HepG2 (cell line): ENCODE measurements around the gene FSD2. TPM values are rescaled to one million over a fixed set of nuclear protein-coding genes. Genes with fewer than 3 reads are reported as not detected.
A peak's percentile ranks its signal among the peaks of the same experiment; 100 is the strongest.

Experiments
- ATAC-seq: fragments of 200-7000 bp; cut with Tn5 transposase; 3 replicates; pipeline ENCODE4 v1.9.1; 2020; ENCODE audit warnings: mild to moderate bottlenecking, moderate library complexity
- BruUV-seq: library from RNA; stranded (reverse); fragments of 400-500 nt; replicated peaks from 2 replicates; lab custom pipeline; 2021; lab: Mats Ljungman, UMichigan
- CTCF ChIA-PET: fragments of 300-600 bp; formaldehyde crosslinking; extraction: SDS; loops from one replicate; lab custom pipeline; 2021; ENCODE audit warnings: low total read pairs, inconsistent platforms, low intra/inter-chr PET ratio; lab: Yijun Ruan, JAX
- POLR2A ChIA-PET: fragments of 350-600 bp; sonication (Branson Sonifier 250); formaldehyde crosslinking; loops from one replicate; lab custom pipeline; 2020; ENCODE audit warnings: antibody characterized with exemption, inconsistent platforms; lab: Yijun Ruan, JAX
- DNase-seq: peaks from one replicate; pipeline ENCODE4 v3.0.0-alpha.2; 2015; ENCODE audit warnings: low spot score
- FAIRE-seq: peaks from 3 replicates; lab custom pipeline; 2011; peaks lifted over from hg19 to GRCh38; lab: Jason Lieb, UNC
- H2AFZ ChIP-seq: one replicate; pipeline ENCODE4 v1.6.1; 2011; ENCODE audit warnings: low read length, inconsistent platforms
- H3K27ac ChIP-seq: fragments of 300-600 bp; 3 replicates; pipeline ENCODE4 v1.8.0; 2011; ENCODE audit warnings: mixed run types, mild to moderate bottlenecking, mixed read lengths, low read length, inconsistent platforms; ENCODE audit not compliant: insufficient read depth; ENCODE audit errors: extremely low read length
- H3K27me3 ChIP-seq, 2 experiments: fragments of 200-600 bp in 1 of 2; 2 replicates in 1 of 2; 3 replicates in 1 of 2; pipeline versions ENCODE4 v1.6.0 to v1.8.0; 2011; ENCODE audit warnings: low read length in 2 of 2, mild to moderate bottlenecking in 2 of 2, moderate library complexity in 2 of 2, inconsistent platforms in 1 of 2; ENCODE audit not compliant: insufficient read depth in 2 of 2, control insufficient read depth in 1 of 2
- H3K36me3 ChIP-seq, 2 experiments: fragments of 200-600 bp in 1 of 2; replicated peaks in 1 of 2; 2 replicates in 1 of 2; 3 replicates in 1 of 2; pipeline versions ENCODE4 v1.5.1 to v1.8.0; 2011; ENCODE audit warnings: low read length in 2 of 2, inconsistent platforms in 1 of 2; ENCODE audit not compliant: insufficient read depth in 2 of 2, control insufficient read depth in 1 of 2
- H3K4me1 ChIP-seq: 2 replicates; pipeline ENCODE4 v1.5.1; 2012; ENCODE audit warnings: low read length, inconsistent platforms; ENCODE audit not compliant: insufficient read depth
- H3K4me2 ChIP-seq: 2 replicates; pipeline ENCODE4 v1.6.0; 2011; ENCODE audit warnings: low read depth, low read length, inconsistent platforms
- H3K4me3 ChIP-seq, 3 experiments: fragments of 200-600 bp in 1 of 3; sonication (generic), shearing (Covaris generic) in 1 of 3; replicated peaks in 1 of 3; 2 replicates each; pipeline ENCODE4 v1.5.1; 2011 to 2016; ENCODE audit warnings: low read length in 3 of 3, inconsistent platforms in 2 of 3, low read depth in 2 of 3, mild to moderate bottlenecking in 2 of 3, control low read depth in 1 of 3, mixed read lengths in 1 of 3; ENCODE audit not compliant: insufficient read depth in 1 of 3
- H3K79me2 ChIP-seq: one replicate; pipeline ENCODE4 v1.6.1; 2011; ENCODE audit warnings: low read length, inconsistent platforms; ENCODE audit not compliant: insufficient read depth
- H3K9ac ChIP-seq: 2 replicates; pipeline ENCODE4 v1.6.0; 2011; ENCODE audit warnings: mild to moderate bottlenecking, low read depth, low read length, inconsistent platforms; ENCODE audit not compliant: insufficient read depth
- H3K9me3 ChIP-seq: 2 replicates; pipeline ENCODE4 v1.5.1; 2012; ENCODE audit warnings: mild to moderate bottlenecking, low read length
- H4K20me1 ChIP-seq: 2 replicates; pipeline ENCODE4 v1.6.0; 2011; ENCODE audit warnings: inconsistent platforms, mild to moderate bottlenecking, low read length, moderate library complexity; ENCODE audit not compliant: insufficient read depth
- ARID5B ChIP-seq: IDR thresholded peaks from 2 replicates; pipeline ENCODE4 v1.4.0; 2020; ENCODE audit warnings: mild to moderate bottlenecking, missing genetic modification reagents
- NFE2L2 ChIP-seq: fragments of 150-350 bp; IDR thresholded peaks from 2 replicates; pipeline ENCODE4 v1.6.1; 2014; ENCODE audit warnings: low read length
- SNAPC2 ChIP-seq: sonication (generic); formaldehyde crosslinking; IDR thresholded peaks from 2 replicates; pipeline ENCODE4 v1.8.1; 2022; ENCODE audit warnings: mild to moderate bottlenecking, missing genetic modification reagents
- SOX5 ChIP-seq: IDR thresholded peaks from 2 replicates; pipeline ENCODE4 v1.6.1; 2016; ENCODE audit warnings: borderline replicate concordance
- ZBTB25 ChIP-seq: IDR thresholded peaks from 2 replicates; pipeline ENCODE4 v1.6.1; 2018; ENCODE audit warnings: missing genetic modification reagents
- WGBS: methylation state at CpG from one replicate; pipeline ENCODE4 v1.1.6; 2017; ENCODE audit warnings: low lambda C conversion rate; 5-methylcytosine and 5-hydroxymethylcytosine counted together
- in situ Hi-C: cut with HindIII; loops from 2 replicates; pipeline ENCODE4 v1.10.0; 2017; ENCODE audit warnings: low pct_unique_long_range_greater_than_20kb; ENCODE audit not compliant: extremely low pct_ligation_motif_present
- intact Hi-C: fragments of 100-400 bp; cut with micrococcal nuclease; formaldehyde crosslinking; loops from one replicate; pipeline ENCODE4 v1.10.0; 2022; ENCODE audit not compliant: unreplicated experiment
- polyA plus RNA-seq, 8 experiments: library from polyadenylated mRNA; depleted of rRNA in 3 of 8; stranded (reverse) in 7 of 8; unstranded in 1 of 8; fragments of >200 nt; fragmentation: Illumina TruSeq in 4 of 8; extraction: Trizol in 4 of 8; gene quantifications; 2 replicates each; pipeline versions ENCODE4 v1.2.1 to v1.2.3, GENCODE V29; 2011 to 2016; ENCODE audit warnings: low read depth in 4 of 8, missing spikeins in 1 of 8, mixed read lengths in 1 of 8; ENCODE audit not compliant: insufficient read depth in 1 of 8
- total RNA-seq, 5 experiments: library from RNA; depleted of rRNA; stranded (reverse); fragments of >200 nt; fragmentation: Illumina TruSeq; extraction: Trizol; gene quantifications; 2 replicates each; pipeline ENCODE4 v1.2.3, GENCODE V29; 2016; ENCODE audit warnings: low read depth in 1 of 5

Gene FSD2
- total and polyA plus RNA-seq, 2 of the 13 experiments (the other 11 are each of a cell fraction or from before 2014, with no cell fraction given), result not detected

DNA sequence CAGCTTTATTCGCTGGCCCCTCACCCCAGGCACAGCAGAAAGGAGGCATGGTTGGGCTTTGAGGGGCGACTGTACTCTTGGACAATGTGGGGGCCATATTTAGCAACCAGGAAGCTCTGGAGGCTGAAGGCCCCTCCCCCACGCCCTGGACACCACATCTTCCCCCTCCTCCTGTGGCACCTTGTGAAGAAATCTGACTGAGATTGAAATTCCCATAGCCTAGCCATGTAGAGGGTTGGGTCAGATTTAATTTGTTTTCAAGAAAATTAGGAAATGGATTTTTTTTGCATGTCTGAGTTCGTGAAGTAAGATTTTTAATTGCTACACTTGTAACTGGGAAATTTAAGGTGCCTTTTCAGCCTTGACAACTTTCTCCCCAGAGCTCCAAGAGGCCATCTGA lies 24.5 kb downstream of the FSD2 start:
- H3K27me3 ChIP-seq, result no peaks in the 10 kb centered on the region
- H3K4me2 ChIP-seq, result no peak overlapping the region
- H3K36me3 ChIP-seq, result no peaks in the 10 kb centered on the region
- no peaks in the 10 kb centered on the region for H4K20me1 ChIP-seq
- no peak for FAIRE-seq
- no peak for DNase-seq
- POLR2A ChIA-PET, result no interaction called here
- CTCF ChIA-PET, result no interaction called here
- no peak overlapping the region for H3K27ac ChIP-seq
- intact Hi-C loops, result no loop called here
- no TSS peak for BruUV-seq
- H3K79me2 ChIP-seq, result no peaks in the 10 kb centered on the region
- in situ Hi-C loops, result no loop called here
- no peak for ATAC-seq
- no peak overlapping the region for H3K4me3 ChIP-seq
- no peaks in the 10 kb centered on the region for H3K9me3 ChIP-seq
- TF ChIP-seq ARID5B (no peak), SNAPC2 (no peak), SOX5 (CRISPR knock-in tag) (no peak)
- no peaks in the 10 kb centered on the region for H3K4me1 ChIP-seq
- H2AFZ ChIP-seq, result no peak overlapping the region
- H3K9ac ChIP-seq, result no peak overlapping the region
- 33% methylated on average over 4 of the region's 4 CpGs for WGBS

- H3K79me2 ChIP-seq, result no peaks in the 10 kb centered on the region
- intact Hi-C loops (no loop called here), in situ Hi-C loops (no loop called here)
- H3K9me3 ChIP-seq, result no peaks in the 10 kb centered on the region
- H3K4me1 ChIP-seq, result no peaks in the 10 kb centered on the region
- H3K4me2 ChIP-seq, result no peak overlapping the region
- no TSS peak for BruUV-seq
- H3K4me3 ChIP-seq, result no peak overlapping the region
- 34% methylated on average over 3 of the region's 3 CpGs for WGBS
- DNase-seq (no peak), FAIRE-seq (no peak), ATAC-seq (no peak)
- CTCF ChIA-PET, result no interaction called here
- no peak overlapping the region for H3K27ac ChIP-seq
- H2AFZ ChIP-seq, result no peak overlapping the region
- no peaks in the 10 kb centered on the region for H3K27me3 ChIP-seq
- H3K9ac ChIP-seq, result no peak overlapping the region
- POLR2A ChIA-PET, result no interaction called here
- no peaks in the 10 kb centered on the region for H3K36me3 ChIP-seq
- H4K20me1 ChIP-seq, result no peaks in the 10 kb centered on the region
- peak; percentile 72 for TF ChIP-seq NFE2L2
- no peak for TF ChIP-seq ZBTB25 (CRISPR knock-in tag)
These were observed 27.1 kb downstream of the FSD2 start for GRCh38 chr15:82778755-82779154.
